SIG-M5 treated with dmso at 0.1 percent for 504 hours (cell line): ENCODE measurements around the gene DNAJB14.
A peak's percentile ranks its signal among the peaks of the same experiment; 100 is the strongest.

Experiments used
- DNase-seq: peaks from one replicate; lab custom pipeline; 2025; ENCODE audit not compliant: unreplicated experiment; lab: John Stamatoyannopoulos, UW

The DNAJB14 gene

DNA sequence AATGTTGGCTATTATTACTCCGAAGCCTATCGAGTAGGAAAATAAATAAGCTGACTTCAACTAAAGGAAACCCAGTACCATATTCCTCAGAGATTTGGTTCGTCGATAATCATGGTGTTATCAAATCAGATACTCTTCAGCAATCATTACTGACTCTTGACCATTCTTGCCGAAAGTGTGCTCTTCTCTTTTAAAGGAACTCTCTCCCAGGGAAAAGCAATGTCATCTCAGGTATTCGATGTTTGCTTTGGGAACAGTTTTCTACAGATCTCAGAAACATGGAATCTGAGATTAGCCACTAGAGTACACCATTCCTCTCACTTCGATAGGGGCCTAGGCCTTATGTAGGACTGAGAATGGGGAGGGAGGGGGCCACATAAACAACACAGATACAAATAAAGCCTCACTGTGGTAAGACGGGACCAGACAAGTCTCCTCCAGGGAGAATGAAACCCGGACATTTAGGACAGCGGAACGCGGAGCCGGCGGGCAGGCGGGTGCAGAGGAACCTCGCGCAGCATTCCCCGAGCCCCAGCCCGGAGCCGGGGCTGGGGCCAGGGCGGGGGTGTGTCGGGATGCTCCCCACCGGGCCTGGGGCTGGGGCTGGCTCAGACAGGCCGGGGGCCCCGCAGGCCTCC lies 581 bp downstream of the DNAJB14 start:
- DNase-seq, result peak; percentile 17

GRCh38 chr4:99943904-99944437 lies 2.4 kb downstream of the DNAJB14 start:
- DNase-seq, result no peak

- no peak for DNase-seq
Measured at GRCh38 chr4:99938243-99938753, 8.1 kb downstream of the DNAJB14 start.

- no peak for DNase-seq
Measured at GRCh38 chr4:99934891-99935290, 11.5 kb downstream of the DNAJB14 start.

GRCh38 chr4:99927566-99927965 lies 18.9 kb downstream of the DNAJB14 start:
- no peak for DNase-seq

- no peak for DNase-seq
Measured at GRCh38 chr4:99921174-99921573, 25.2 kb downstream of the DNAJB14 start.

GRCh38 chr4:99918656-99919055 lies 27.8 kb downstream of the DNAJB14 start:
- DNase-seq, result no peak

GRCh38 chr4:99917575-99917974 lies 28.8 kb downstream of the DNAJB14 start:
- no peak for DNase-seq

DNA sequence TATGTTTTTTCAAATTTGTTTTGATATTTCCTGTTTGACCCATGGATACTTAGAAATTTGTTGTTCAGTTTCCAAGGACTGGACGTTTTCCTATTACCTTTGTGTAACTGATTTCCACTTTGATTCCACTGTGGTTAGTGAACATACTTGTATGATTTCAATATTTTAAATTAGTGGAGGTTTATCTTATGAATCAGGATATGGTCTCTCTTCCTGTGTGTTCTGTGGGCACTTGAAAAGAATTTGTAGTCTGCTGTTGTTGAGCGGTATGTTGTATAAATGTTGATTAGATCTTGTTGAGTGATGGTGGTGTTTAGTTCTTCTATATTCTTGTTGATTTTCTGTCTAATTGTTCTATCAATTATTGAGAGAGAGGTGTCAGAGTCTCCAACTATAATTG lies 31.0 kb downstream of the DNAJB14 start:
- no peak for DNase-seq

- DNase-seq, result no peak
Measured at GRCh38 chr4:99894998-99895397, 51.4 kb downstream of the DNAJB14 start.

DNA sequence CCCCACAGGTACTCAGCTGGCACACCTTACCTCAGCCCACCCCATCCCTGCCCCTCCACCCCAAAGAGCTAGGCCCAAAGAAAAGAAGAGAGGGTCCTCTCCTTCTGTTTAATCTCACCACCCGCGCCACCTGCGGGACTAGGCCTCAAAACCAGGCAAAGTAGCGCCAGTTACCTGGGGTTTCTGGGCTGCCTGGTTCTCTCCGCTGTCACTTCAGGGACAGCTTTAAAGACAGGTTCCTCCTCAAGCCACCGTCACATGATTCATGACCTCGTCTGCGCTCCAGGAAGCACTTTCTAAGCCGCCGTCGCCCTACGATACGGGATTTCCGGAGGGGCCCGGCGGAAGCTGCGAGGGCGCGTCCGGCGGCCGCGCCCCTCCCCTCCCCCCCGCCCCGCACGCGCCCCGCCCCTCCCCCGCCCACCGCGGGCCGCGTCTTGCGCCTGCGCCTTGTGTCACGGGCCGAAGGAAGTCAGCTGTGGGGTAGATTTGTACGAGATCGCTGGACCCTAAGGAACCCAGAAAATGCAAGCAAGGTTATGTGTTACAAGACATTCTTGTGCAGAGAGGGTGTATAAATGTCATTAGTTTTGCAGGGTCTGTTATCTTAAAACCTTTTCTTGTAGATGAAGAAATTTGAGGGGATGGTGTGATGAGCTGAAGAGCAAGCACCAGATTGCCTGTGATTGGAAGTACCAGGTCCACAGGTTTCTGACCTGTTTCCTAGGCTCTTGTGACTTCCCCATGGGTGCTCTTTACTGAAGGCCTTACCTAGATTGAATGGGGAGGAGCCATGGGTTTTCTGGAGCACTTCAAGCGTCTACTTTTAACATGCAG lies 52.0 kb downstream of the DNAJB14 start, which contains the start of gene LAMTOR3:
LAMTOR3 (minus strand) TSS at position 267 of the 837 bp plus-strand sequence. CDS start 464 bp downstream, outside the sequence.
- peak; percentile 93 for DNase-seq

DNA sequence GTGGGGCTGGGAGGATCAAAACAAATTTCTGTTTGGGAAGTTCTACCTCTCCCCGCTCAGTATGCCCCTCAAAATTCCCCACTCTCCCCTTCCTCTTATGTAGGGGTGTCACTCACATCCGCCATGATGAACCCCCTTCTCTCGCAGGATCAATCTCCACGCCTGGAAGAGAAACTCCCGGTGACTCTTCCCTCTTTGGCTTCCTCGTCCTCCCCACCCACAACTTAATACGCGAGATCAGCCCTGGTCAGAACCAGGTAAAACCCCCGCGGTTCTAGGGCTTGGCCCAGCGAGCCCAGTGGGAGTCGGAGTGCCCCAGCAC lies 52.6 kb downstream of the DNAJB14 start:
- DNase-seq, result no peak

- DNase-seq, result no peak
Measured at GRCh38 chr4:99893029-99893428, 53.4 kb downstream of the DNAJB14 start.

DNA sequence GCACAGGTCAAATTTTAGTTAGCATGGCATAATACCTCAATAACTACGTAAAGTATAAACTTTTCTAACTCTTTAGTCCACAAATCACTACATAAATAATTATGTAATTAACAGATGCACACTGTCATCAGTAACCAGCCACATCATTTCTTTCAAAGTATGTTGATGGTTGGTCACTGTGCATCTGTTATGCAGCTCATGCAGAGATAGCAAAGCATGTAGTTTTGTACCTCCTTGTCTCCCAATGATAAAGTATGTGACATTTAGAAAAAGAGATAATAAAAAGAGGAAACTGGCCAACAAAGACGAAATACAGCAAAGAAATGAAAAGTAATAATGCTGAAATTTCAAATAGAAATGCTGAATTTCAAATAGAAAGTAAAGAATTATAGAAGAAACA lies 55.1 kb downstream of the DNAJB14 start:
- no peak for DNase-seq

GRCh38 chr4:99887837-99888236 lies 58.6 kb downstream of the DNAJB14 start:
- no peak for DNase-seq

GRCh38 chr4:99886146-99886545 lies 60.3 kb downstream of the DNAJB14 start:
- DNase-seq, result no peak

GRCh38 chr4:99885687-99886086 lies 60.7 kb downstream of the DNAJB14 start:
- no peak for DNase-seq

- peak; percentile 46 for DNase-seq
Measured at GRCh38 chr4:99885063-99885664, 61.3 kb downstream of the DNAJB14 start.

GRCh38 chr4:99879458-99879857 lies 67.0 kb downstream of the DNAJB14 start:
- DNase-seq, result no peak

DNA sequence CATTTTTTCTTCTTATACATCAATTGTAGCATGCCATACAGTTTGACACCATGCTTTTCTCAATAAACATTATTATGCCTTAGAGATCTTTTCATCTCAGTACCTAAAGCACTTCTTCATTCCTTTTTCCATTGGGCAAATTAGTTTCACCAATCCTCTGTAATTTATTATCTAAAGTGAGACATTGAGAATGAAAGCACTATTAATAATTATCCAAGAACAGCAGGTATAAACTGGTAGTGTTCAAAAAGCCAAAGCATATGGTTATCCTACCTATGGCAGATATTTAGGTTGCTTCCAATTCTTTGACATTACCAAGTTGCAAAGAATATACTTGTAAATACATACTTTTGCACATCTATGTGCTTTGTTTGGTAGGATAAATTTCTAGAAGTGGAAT lies 67.8 kb downstream of the DNAJB14 start:
- no peak for DNase-seq

GRCh38 chr4:99876946-99877345 lies 69.5 kb downstream of the DNAJB14 start:
- DNase-seq, result no peak

DNA sequence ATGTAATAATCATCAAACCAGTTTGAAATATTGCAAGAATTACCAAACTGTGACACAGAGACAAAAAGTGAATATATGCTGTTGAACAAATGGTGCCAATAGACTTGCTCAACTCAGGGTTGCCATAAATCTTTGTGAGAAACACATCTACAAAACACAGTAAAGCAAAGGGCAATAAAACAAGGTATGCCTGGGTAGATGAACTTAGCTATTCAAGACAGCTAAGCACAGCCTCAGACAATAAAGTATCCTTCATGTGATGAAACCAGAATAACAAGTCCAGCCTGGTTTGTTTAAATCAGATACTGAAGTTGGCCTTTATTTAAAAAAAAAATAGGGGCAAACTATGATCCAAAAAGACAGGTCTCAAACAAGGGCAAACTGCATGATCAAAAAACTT lies 71.3 kb downstream of the DNAJB14 start:
- DNase-seq, result peak; percentile 51
